GM23338 (cell line): ENCODE data around the gene PIH1D2. TPM values are rescaled to one million over a fixed set of nuclear protein-coding genes. Genes with fewer than 3 reads are reported as not detected.
A peak's percentile ranks its signal among the peaks of the same experiment; 100 is the strongest.

Source experiments
- ATAC-seq: fragments of 200-7000 bp; cut with Tn5 transposase; 3 replicates; pipeline ENCODE4 v1.9.1; 2020
- DNase-seq: peaks from one replicate; pipeline ENCODE4 v3.0.0-alpha.2; 2015; ENCODE audit warnings: low spot score
- H2AFZ ChIP-seq: fragments of 200-600 bp; sonication (generic); 2 replicates; pipeline ENCODE4 v1.8.0; 2016; ENCODE audit warnings: antibody characterized with exemption, mild to moderate bottlenecking, moderate library complexity
- H3F3A ChIP-seq: fragments of 200-600 bp; sonication (generic); replicated peaks from 2 replicates; pipeline ENCODE4 v1.8.0; 2017; ENCODE audit warnings: antibody characterized with exemption, mixed run types, low read depth
- H3K27ac ChIP-seq: fragments of 200-600 bp; sonication (generic); 2 replicates; pipeline ENCODE4 v1.6.1; 2016; ENCODE audit warnings: low read depth
- H3K27me3 ChIP-seq: fragments of 200-600 bp; sonication (generic); 2 replicates; pipeline ENCODE4 v1.8.0; 2016; ENCODE audit warnings: mild to moderate bottlenecking, mixed run types, moderate library complexity; ENCODE audit not compliant: insufficient read depth
- H3K36me3 ChIP-seq: fragments of 200-600 bp; sonication (generic); 2 replicates; pipeline ENCODE4 v1.8.0; 2016; ENCODE audit warnings: mild to moderate bottlenecking; ENCODE audit not compliant: insufficient read depth
- H3K4me1 ChIP-seq: fragments of 200-600 bp; sonication (generic); 2 replicates; pipeline ENCODE4 v1.8.0; 2016; ENCODE audit warnings: mild to moderate bottlenecking, moderate library complexity; ENCODE audit not compliant: insufficient read depth
- H3K4me2 ChIP-seq: fragments of 200-600 bp; sonication (generic); 2 replicates; pipeline ENCODE4 v1.7.1; 2017; ENCODE audit warnings: mixed run types
- H3K4me3 ChIP-seq: fragments of 200-600 bp; sonication (generic); 2 replicates; pipeline ENCODE4 v1.6.1; 2016; ENCODE audit warnings: mixed run types
- H3K79me2 ChIP-seq: fragments of 200-600 bp; sonication (generic); replicated peaks from 2 replicates; pipeline ENCODE4 v1.8.0; 2017; ENCODE audit warnings: mild to moderate bottlenecking; ENCODE audit not compliant: insufficient read depth
- H3K9me2 ChIP-seq: fragments of 200-600 bp; sonication (generic); 2 replicates; pipeline ENCODE4 v1.8.0; 2017; ENCODE audit not compliant: insufficient read depth
- H4K20me1 ChIP-seq: fragments of 200-600 bp; sonication (generic); replicated peaks from 2 replicates; pipeline ENCODE4 v1.8.0; 2017; ENCODE audit warnings: mild to moderate bottlenecking; ENCODE audit not compliant: insufficient read depth
- H3K27ac Mint-ChIP-seq: 2 replicates; pipeline ENCODE4 v1.8.0; 2020; ENCODE audit warnings: inconsistent platforms, mild to moderate bottlenecking, moderate library complexity, mixed read lengths
- H3K27me3 Mint-ChIP-seq: 3 replicates; pipeline ENCODE4 v1.8.0; 2022; ENCODE audit warnings: low read depth, mild to moderate bottlenecking, moderate library complexity, mixed read lengths, inconsistent platforms; ENCODE audit not compliant: insufficient read depth, poor library complexity
- H3K36me3 Mint-ChIP-seq: 3 replicates; pipeline ENCODE4 v1.8.0; 2021; ENCODE audit warnings: low read depth, mild to moderate bottlenecking, inconsistent platforms, moderate library complexity, mixed read lengths
- H3K4me1 Mint-ChIP-seq: 3 replicates; pipeline ENCODE4 v1.8.0; 2020; ENCODE audit warnings: mild to moderate bottlenecking, inconsistent platforms, mixed read lengths
- H3K4me3 Mint-ChIP-seq: 3 replicates; pipeline ENCODE4 v1.8.0; 2021; ENCODE audit warnings: moderate library complexity, mild to moderate bottlenecking, inconsistent platforms, mixed read lengths
- H3K9me3 Mint-ChIP-seq: 3 replicates; pipeline ENCODE4 v1.8.0; 2020; ENCODE audit warnings: moderate library complexity, mild to moderate bottlenecking, inconsistent platforms, mixed read lengths
- CREB1 ChIP-seq: fragments of 250-450 bp; sonication (Bioruptor Pico); IDR thresholded peaks from 2 replicates; pipeline ENCODE4 v1.5.0; 2020; ENCODE audit warnings: low read depth, mild to moderate bottlenecking, moderate library complexity
- ETS1 ChIP-seq: IDR thresholded peaks from 2 replicates; pipeline ENCODE4 v1.6.1; 2016; ENCODE audit warnings: antibody characterized with exemption
- EZH2 ChIP-seq: fragments of 200-600 bp; sonication (generic); IDR thresholded peaks from one replicate; pipeline ENCODE4 v1.8.0; 2017; ENCODE audit warnings: antibody characterized with exemption, mild to moderate bottlenecking, low read depth; ENCODE audit not compliant: unreplicated experiment
- EZH2phosphoT487 ChIP-seq: fragments of 200-600 bp; sonication (generic); IDR thresholded peaks from one replicate; pipeline ENCODE4 v1.8.1; 2018; ENCODE audit warnings: antibody characterized with exemption; ENCODE audit not compliant: unreplicated experiment
- JUNB ChIP-seq: IDR thresholded peaks from one replicate; pipeline ENCODE4 v1.6.1; 2016; ENCODE audit warnings: antibody characterized with exemption; ENCODE audit not compliant: unreplicated experiment
- NANOG ChIP-seq: IDR thresholded peaks from 2 replicates; pipeline ENCODE4 v1.6.1; 2016; ENCODE audit warnings: antibody characterized with exemption, borderline replicate concordance
- POLR2AphosphoS5 ChIP-seq: IDR thresholded peaks from 2 replicates; pipeline ENCODE4 v1.6.1; 2016; ENCODE audit warnings: antibody characterized with exemption, low read depth
- REST ChIP-seq: IDR thresholded peaks from one replicate; pipeline ENCODE4 v1.6.1; 2018; ENCODE audit warnings: antibody characterized with exemption; ENCODE audit not compliant: unreplicated experiment
- STAT1 ChIP-seq: IDR thresholded peaks from one replicate; pipeline ENCODE4 v1.6.1; 2016; ENCODE audit warnings: antibody characterized with exemption; ENCODE audit not compliant: unreplicated experiment
- ZNF114 ChIP-seq: fragments of 250-450 bp; sonication (Bioruptor Pico); IDR thresholded peaks from 2 replicates; pipeline ENCODE4 v1.5.0; 2020; ENCODE audit warnings: mild to moderate bottlenecking, moderate library complexity
- ZNF331 ChIP-seq: fragments of 250-450 bp; sonication (Bioruptor Pico); IDR thresholded peaks from 2 replicates; pipeline ENCODE4 v1.5.0; 2020; ENCODE audit warnings: low read depth, mild to moderate bottlenecking, moderate library complexity
- ZNF462 ChIP-seq: fragments of 250-450 bp; sonication (Bioruptor Pico); IDR thresholded peaks from 2 replicates; pipeline ENCODE4 v1.5.0; 2020; ENCODE audit warnings: mild to moderate bottlenecking, moderate library complexity
- polyA plus RNA-seq: library from polyadenylated mRNA; unstranded; fragments of >200 nt; fragmentation: Nextera tagmentation; extraction: Ambion mirVana; gene quantifications from 2 replicates; pipeline ENCODE4 v1.2.1, GENCODE V29; 2016
- total RNA-seq: library from RNA; depleted of rRNA; stranded (reverse); fragments of >200 nt; shearing (Covaris generic); gene quantifications from 2 replicates; pipeline ENCODE4 v1.2.3, GENCODE V29; 2014
- TF ChIP-seq, protein P1 (sequence below), 2 experiments: fragments of 200-600 bp in 1 of 2; sonication (generic) in 1 of 2; conservative IDR thresholded peaks; 2 replicates each; pipeline versions ENCODE4 v1.5.1 to v1.6.1; 2016 to 2017; ENCODE audit warnings: antibody characterized with exemption in 2 of 2, low read depth in 2 of 2, mild to moderate bottlenecking in 2 of 2, moderate library complexity in 1 of 2

Gene PIH1D2
- total and polyA plus RNA-seq, 2 experiments from 2014 or later: 0.80 to 0.89 TPM

- Histone ChIP-seq H3F3A (peaks cover 14% of the 10 kb centered on the region; the same call in 1 of the 2 replicates), H3K9me2 (no peaks in the 10 kb centered on the region), H3K79me2 (peaks cover 27% of the 10 kb centered on the region), H4K20me1 (peaks cover 3% of the 10 kb centered on the region), H3K4me1 (peaks cover 7% of the 10 kb centered on the region), H3K27ac (0 out of 2 replicates have a peak overlapping the region, but pooled peaks have one; percentile 18), H3K4me3 (no peak overlapping the region), H2AFZ (no peak overlapping the region), H3K4me2 (no peak overlapping the region), H3K27me3 (no peaks in the 10 kb centered on the region), H3K36me3 (peaks cover 33% of the 10 kb centered on the region)
- H3K4me1 Mint-ChIP-seq: peaks cover 13% of the 10 kb centered on the region
- H3K9me3 Mint-ChIP-seq: peaks cover 4% of the 10 kb centered on the region; the same call in 2 of the 3 replicates
- TF ChIP-seq ETS1 (no peak), JUNB (no peak), CREB1 (CRISPR knock-in tag) (no peak), ZNF462 (CRISPR knock-in tag) (no peak), REST (no peak), ZNF114 (CRISPR knock-in tag) (no peak), NANOG (no peak), EZH2 (no peak), ZNF331 (no peak), EZH2phosphoT487 (no peak), STAT1 (no peak), POLR2AphosphoS5 (no peak)
- TF ChIP-seq, protein P1, sequence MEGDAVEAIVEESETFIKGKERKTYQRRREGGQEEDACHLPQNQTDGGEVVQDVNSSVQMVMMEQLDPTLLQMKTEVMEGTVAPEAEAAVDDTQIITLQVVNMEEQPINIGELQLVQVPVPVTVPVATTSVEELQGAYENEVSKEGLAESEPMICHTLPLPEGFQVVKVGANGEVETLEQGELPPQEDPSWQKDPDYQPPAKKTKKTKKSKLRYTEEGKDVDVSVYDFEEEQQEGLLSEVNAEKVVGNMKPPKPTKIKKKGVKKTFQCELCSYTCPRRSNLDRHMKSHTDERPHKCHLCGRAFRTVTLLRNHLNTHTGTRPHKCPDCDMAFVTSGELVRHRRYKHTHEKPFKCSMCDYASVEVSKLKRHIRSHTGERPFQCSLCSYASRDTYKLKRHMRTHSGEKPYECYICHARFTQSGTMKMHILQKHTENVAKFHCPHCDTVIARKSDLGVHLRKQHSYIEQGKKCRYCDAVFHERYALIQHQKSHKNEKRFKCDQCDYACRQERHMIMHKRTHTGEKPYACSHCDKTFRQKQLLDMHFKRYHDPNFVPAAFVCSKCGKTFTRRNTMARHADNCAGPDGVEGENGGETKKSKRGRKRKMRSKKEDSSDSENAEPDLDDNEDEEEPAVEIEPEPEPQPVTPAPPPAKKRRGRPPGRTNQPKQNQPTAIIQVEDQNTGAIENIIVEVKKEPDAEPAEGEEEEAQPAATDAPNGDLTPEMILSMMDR (conservative IDR thresholded peaks at IDR 0.05; ENCODE audit: low read depth in 2 of 2): no peak
- H3K27me3 Mint-ChIP-seq: peaks cover 21% of the 10 kb centered on the region
- no peak for DNase-seq
- H3K4me3 Mint-ChIP-seq: no peak overlapping the region
- no peak overlapping the region; the same call in 1 of the 2 replicates for H3K27ac Mint-ChIP-seq
- no peak for ATAC-seq
- peaks cover 79% of the 10 kb centered on the region for H3K36me3 Mint-ChIP-seq
These were observed 8.9 kb upstream of the PIH1D2 start for GRCh38 chr11:112082729-112083128.
